Germinal center (tissue), 1 donor: ENCODE measurements around the gene NKAIN2.

Experiments used
- DNase-seq: peaks from one replicate; pipeline ENCODE4 v3.0.0; 2012; ENCODE audit warnings: mixed read lengths, low spot score

The NKAIN2 gene

DNA sequence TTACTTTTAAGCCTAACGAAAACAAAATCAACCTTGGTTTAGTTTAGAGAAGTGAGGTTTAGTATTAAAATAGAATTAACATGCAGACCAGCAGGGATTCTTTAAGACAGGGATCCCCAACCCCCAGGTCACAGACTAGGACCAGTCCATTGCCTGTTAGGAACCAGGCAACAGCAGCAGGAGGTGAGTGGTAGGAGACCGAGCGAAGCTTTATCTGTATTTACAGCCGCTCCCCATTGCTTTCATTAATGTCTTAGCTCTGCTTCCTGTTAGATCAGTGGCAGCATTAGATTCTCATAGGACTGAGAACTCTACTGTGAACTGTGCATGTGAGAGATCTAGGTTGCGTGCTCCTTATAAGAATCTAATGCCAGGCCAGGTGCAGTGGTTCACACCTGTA is 225.9 kb downstream of the NKAIN2 start:
- DNase-seq, result no peak

DNA sequence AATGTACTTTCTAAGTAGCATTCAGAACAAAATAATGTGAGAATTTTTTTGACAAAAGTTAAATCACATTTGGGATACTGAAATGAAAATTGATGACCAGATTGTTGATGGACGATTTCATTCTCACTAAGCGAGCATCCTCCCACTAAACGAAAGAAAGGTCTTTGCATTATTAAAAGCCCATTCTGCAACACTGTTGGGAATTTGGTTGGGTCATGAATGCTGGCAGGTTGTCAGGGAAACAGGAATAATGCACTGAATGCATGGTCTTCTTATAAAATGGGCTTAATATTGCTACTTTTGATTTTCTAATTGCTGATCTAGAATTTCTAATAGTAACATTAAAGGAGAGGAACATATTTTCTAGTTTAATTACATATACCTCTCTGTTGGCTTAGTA is 229.8 kb downstream of the NKAIN2 start:
- DNase-seq, result no peak

DNA sequence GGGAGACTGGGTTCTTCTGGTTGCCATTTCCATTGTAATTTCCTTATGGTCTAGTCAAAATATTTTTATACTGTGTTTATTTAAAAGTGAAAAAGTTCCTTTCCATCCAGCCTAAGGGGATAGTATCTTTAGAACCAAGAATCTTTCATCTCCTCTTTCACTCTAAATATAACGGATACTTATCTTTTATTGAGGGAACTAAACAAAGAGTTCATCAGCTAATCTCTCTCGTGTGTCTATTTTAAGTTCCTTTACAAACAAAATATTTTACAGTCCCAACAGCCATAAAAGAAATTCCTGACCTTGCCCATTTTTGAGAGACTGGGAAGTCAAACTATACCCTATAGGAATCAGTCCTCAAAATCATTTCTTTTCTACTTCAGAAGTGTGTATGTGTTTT is 232.7 kb downstream of the NKAIN2 start:
- no peak for DNase-seq

DNA sequence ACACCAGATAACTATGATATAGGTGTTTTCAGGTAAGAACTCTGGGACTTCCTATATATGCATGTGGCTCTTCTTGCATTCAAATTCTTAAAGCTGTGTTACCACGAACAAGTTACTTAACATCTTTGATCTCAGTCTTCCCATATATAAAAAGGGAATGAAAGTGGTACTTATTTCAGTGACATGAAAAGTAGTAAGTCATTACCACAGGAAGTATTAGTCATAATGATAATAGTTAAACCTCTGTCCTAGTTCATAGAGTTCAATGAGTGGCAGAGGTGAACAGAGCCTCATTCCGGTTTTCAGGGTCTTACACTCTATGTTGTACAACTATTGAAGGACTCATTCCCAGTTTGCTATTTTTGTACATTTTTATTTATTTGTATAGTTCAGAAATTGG is 237.0 kb downstream of the NKAIN2 start:
- no peak for DNase-seq

DNA sequence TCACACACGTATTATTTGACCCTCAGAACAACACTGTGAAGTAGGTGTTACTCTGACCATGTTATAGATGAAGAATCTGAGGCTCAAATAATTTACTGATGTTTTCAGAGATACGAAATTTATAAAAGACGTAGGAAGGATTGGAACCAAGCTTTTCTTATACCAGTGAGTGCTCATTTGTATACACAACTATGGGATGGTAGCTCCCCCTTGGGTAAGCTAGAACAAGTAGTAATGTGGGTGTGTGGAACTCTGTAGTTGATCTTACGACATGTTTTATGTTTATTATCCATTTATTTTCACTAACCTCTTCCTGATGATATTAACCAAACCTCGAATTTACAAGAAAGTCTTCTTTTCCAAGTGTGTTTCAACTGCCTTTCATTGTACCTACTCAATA is 248.5 kb downstream of the NKAIN2 start:
- DNase-seq, result no peak

DNA sequence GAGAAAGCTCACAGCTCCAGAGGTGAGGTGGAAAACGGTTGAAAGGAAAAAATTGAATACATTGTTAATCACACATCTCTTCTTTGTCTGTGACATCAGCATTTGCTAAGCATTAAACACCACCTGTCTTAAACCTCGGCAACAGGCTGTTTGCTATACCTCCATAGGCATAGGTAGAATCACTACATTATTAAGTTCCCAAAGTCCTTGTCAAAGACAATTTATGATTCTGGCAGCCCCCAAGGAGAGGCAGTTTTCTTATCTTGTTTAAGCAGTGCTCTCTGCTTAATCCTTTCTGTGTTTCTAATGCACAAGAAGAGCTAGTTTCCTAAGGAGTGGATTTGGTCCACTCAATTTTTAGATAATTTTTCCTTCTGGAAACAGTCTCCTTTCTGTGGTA is 249.7 kb downstream of the NKAIN2 start:
- no peak for DNase-seq

DNA sequence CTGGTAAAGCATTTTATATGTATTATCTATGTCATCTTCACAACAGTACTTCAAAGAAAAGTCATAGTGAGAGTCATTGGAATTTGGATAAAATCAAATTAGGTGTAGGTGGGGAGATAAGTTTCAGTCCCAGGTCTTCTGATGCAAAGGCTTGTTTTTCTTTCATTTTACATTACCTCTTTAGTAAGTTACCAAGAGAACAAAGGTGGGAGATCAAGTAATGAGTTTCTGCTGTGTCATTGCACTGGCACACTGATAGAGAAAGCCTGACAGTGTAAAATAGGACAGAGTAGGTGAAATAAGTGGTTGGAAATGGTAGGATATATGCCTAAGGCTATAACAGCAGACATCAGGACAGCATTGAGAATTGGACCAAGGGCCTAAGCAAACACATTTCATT is 250.4 kb downstream of the NKAIN2 start:
- DNase-seq, result no peak

DNA sequence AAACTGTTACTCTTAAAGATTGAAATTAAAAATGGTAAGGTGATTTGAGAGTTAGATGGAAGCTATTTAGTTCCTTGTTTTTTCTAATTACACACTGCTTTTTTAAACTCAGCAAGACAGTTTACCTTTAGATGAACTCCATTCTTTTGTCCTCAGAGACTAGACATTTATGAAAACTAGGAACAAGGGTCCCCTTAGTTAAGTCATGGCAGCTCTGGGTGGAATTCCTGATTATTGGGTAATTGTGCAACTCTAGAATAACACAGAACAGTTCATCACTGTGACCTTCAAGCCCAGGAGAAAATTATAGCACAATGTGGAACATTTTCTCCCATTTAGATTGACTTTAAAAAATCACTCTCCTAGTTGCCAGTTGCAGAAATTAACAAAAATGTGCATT is 251.7 kb downstream of the NKAIN2 start:
- no peak for DNase-seq

DNA sequence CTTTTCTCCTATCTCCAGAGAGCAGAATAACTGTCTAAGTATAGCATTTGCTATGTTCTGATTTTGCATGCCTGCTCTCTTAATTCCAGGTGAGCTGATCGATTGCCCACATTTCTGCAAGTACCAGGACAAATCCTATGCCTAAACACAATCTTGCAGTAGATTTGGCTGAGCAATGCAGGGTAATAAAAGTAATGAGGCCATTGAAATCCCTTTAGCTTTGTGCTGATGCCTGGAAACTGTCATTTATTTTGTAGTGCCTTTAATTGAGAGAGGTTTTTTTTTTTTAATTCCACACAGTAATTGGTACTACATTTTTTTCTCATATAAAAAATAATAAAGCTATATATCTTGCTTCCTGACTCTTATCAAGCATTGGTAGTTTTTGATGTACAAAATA is 252.3 kb downstream of the NKAIN2 start:
- no peak for DNase-seq

DNA sequence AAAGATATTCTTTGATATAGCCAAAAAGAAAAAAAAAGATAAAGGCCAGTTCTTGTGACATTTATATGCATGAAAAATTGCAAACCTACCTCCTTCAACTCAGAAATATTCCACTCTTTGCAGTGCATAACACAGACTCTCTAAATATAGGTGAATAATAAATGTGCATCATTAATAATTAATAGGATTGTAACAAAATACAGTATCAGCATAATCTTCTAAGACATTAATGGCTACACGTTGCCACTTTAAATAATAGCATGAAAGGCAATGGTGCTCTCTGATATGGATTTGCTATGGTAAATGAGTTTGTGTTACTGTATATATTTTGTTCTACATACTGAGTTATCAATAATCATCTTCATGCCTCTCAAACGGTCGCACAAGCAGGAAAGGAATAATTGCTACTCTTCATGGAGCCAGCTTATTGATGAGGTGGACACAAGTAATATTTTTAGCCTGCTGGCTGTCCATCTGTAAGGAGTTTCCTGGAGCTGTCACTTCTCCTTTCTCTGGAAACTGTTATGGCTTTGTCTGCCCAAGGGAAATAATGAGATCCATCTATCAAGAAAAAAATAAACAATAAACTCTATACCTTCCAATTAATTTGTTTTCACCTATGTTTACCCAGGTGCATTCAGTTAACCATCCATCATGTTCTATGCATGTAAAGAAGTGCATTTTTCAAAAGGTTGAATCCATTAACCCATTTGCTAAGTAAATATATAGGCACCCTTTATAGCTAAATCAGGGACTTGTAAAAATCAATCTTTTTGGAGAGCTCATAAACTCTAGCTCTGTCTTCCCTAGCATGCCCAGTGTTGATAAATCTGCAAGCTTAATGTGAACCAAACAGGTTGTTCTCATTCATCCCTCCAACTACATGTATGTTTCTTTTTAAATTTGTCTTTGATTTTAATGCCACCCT is 253.0 kb downstream of the NKAIN2 start:
- no peak for DNase-seq

DNA sequence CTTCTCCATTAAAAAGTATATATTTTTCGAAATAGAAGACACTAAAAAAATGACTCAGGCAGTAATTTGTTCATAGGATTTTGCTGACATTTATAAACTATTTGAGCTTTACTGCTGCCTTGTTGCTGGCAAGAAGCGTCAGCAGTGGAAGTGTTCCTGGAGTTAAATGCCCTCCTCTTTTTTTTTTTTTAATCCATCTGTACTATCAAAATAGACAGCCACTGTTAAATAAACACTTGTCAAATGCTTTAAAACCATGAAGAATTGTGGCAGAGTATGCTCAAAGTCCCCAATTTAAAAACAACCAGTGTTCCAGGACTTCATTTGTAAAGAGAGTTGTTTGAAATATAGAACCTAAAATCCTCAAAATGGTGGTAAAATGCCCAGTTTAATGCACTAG is 253.8 kb downstream of the NKAIN2 start:
- no peak for DNase-seq

DNA sequence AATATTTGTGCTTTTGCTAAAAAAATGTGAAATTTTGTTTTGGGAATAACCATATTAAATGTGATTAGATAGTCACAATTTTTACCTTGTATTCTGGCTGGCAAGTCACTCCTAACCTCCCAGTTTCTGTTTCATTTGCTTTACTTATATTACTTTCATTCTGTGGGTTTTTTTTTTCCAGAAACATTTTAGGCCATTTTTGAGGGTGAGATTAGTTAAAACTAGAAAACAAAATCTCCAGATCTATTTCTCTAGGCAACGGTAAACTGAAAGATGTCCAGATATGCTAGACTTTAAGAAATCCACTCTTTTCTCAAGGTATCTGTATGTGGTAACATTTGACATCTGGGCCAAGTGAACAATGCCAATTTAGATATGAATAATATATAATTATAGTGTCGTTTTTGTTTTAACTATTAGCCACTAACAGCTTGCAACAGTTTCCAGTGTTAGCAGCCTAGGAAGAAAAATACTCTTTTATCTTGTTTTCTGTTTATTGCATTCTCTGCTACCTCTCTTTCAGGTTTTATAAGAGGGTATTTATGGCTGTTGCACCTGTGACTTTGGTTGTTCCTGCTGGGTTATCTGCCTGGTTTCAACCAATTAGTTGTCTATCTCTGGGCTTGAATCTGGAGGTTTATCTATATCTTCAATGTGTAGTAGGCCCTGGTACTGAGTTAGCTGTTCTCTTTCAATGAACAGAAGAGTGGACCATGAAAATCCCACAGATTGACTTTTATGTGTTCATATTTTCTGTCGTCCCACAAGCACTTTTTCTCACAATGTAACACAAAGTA is 260.9 kb downstream of the NKAIN2 start:
- no peak for DNase-seq

DNA sequence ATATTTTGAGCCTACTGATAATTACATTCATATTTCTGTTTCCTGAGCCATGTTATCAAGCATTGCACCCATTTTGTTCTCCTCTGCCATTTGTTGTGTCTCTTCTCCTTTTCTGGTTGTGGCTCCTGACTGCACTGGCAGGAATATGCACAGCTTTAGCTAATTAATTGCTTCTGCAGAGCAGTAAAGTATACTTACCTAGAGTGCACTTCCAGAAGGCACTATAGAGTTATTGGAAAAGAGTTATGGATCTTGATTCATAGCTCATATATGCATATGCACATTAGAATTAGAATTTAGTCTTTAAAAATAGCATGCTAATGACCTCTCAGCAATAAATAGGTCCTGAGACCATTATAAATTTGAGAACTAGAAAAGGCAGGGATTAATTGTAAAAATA is 262.6 kb downstream of the NKAIN2 start:
- no peak for DNase-seq

DNA sequence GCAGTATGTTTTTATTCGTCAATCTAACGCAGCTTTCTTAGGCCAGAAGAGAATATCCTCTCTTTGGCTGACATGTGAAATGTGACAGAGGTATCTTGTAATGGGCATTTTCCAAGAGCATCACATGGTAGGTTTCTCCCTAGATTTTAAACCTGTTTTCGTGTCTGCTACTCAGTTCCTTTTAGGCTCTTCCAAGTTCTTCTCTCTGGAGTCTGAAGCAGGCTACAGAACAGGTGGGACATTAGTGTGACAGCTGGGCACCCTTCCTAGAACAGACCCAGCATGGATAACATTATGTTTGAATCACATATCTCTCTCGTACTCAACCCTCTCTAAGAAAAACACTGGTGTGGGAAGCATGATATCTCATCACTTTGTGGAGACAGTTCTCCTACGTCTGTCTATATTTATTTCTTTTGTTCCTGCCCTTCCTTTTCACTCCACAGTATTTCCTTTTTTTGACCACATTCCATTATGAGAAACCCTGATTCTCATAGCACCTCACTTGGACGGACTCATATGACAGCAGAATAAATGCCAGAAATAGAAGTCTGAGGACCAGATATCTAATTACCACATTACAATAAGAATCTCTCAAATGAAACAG is 263.4 kb downstream of the NKAIN2 start:
- DNase-seq, result no peak

DNA sequence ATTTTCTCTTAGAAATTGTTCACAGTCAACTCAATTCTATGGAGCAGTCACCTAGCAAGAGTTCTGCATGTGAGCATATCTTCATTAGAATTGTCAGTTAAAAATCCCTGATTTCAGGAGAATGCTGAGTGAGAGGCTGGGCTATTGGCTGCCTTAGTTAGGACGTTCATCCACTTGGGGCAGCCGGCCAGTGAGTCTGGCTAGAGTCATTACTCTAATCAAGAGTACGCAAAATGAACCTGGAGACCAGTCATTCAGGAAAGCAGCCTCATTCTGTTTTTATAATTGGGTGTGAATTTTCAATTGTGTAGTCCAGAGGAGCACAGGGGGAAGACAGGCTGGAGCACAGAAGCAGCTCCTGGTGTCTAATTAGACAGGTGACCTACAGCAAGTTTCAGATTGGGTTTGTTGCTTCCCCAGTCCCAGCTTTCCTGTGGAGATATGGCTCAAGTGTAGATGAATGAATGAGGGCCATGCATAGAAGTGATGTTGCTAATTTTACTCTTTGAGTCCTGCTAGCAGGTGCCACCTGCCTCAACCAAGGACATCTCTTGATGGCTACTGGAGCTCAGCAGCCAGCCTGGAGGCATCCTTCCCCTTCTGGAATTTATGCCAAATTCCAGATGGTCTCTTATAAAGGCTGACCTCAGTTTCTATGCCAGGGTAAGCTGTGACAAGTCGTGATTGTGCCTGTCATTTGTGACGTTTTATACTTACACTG is 265.7 kb downstream of the NKAIN2 start:
- no peak for DNase-seq

DNA sequence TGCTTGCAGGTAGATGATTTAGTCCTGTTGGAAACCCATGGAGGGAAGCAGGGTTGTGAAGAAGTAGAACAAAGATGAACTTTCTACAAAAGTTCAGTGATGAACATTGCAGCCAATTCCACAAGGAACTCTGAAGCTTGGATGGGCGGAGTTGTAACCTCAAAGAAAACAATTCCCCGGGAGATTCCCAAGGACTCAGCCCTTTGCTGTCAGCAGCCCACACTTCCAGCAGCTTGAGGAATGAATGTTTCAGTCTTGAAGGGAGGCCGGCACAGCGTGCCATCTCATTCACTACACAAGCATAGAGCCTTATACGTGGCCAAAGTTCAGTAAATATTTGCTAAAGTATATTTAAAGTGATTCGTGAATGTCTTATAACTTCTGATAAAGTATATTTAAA is 269.4 kb downstream of the NKAIN2 start:
- DNase-seq, result no peak

DNA sequence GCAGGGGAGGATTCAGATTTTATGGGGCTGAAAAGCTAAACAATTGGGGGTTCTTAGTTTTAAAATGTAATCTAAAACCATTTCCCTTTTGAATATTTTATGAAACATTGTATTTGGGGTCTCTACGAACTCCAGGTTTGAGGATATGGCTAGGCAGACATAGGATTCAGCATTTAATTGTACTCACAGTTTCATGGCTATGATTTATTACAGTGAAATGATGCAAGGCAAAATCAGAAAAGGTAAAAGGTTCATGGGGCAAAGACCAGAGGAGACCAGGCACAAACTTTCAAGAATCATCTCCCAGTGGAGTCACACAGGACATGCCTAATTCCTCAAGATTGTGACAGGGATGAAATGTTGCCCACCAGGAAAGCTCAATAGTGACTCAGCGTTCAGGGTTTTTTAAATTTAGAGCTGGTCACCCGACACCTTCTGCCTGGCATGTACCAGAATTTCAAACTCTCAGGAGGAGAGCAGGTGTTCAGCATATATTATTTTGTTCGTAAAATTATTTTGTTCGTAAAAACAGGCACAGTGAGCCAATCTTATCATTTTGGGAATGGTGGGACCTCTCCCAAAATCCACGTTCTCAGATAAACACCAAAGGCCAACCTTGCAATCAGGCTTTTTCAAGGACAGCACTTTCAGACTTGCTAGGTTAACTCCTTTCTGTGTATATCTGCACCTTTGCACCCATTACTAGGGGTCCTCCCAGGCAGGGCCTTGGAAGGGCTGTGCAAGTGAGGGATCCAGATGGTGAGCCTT is 270.3 kb downstream of the NKAIN2 start:
- no peak for DNase-seq

DNA sequence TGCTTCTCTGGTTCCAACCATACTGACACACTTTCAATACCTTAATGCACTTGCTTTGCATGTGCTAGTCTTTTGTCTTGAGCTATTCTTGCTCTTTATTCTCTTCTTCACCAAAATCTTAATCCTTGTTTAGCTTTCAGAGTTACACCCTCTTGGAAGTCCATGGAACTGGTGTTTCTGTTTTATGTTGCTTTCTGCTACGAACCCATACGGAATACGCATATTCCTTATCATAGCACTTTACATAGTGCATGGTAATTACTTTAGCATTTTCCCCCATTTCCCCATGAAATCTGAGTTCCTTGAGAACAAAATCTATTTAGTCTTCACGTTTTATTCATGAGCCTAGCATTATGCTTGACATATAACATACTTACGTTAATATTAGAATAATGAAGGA is 270.9 kb downstream of the NKAIN2 start:
- no peak for DNase-seq

DNA sequence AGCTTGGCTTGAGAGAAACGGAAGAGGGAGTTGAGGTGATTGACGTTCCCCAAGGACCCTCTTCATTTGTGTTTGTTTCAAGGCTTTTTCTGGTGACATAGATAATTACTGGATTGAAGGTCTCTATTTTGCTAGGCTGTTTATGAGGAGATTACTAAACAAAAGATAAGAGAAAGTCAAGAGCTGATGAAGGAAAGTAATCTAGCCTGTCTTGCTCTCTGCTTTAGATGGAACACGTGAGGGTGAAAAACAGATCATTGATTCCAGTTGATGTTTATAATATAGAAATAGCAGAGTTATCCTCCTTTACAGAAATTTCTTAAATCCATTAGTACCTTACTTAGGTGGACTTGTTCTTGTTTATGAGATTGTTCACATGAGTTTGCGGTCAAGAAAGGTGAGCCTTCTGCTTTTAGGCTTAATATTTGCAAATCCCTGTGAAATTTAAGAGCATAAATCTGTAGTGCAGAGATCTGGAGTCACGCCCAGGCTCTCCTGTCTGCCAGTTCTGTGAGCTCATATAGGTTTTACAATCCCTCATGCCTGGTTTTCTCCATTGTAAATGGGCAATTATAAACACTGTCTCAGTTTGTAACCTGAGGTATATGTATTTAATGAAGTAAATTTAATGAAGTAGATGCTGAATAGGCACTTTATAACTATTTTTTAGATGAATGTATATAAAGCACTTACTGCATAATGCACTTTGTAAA is 272.8 kb downstream of the NKAIN2 start:
- no peak for DNase-seq

DNA sequence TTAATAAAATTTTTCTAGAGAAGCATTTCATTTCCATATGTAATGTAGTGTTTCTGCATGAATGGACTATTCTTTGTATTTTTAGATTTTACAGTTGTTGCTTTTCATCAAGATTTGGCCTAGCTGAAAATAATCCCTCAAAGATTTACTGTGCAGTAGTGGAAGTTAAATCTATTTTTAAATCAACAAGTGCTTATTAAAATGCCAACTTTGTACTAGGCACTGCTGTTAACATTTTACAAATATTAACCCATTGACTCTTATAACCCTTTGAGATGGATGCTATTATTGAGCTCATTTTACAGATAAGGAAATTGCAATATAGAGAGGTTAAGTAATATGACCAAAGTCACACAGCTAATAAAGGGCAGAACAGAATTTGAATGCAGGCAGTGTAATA is 274.5 kb downstream of the NKAIN2 start:
- DNase-seq, result no peak

DNA sequence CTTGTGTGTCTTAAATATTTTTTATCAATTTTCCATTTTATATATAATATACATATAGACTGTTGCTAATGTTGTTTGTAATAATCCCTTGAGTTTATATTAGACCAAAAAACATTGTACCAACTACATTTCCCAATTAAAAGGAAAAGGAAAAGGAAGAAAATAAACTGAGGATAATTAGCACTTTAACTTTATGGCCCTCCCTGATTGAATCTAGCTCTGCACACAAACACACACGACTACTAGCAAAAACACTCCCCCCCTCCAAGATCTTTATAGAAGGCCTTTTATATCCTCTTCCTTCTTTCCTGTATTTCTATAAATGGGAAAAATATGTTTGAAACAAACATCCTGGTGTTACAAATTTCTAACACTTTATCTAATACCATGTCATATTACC is 276.8 kb downstream of the NKAIN2 start:
- DNase-seq, result no peak
